Activated CD8-positive, alpha-beta memory T cell treated with anti-CD3 and anti-CD28 coated beads, Interleukin-2, amount 50 U/mL, for 24 hours (primary cell): Measurements from ENCODE around the gene CNIH2.
"Not testable (repeated sequence)": the region's sequence is repeated elsewhere in the genome, so short reads cannot be mapped to it uniquely, and the experiment has no call there.

Source experiments
- DNase-seq: peaks from one replicate; pipeline ENCODE4 v3.0.0-alpha.2; 2020; ENCODE audit errors: extremely low read depth

CNIH2 gene

GRCh38 chr11:66277471-66278362 lies at the start of gene CNIH2:
TSS of gene CNIH2 (plus strand) at chr11:66278175. CDS start at chr11:66278457, 282 bp downstream.
- no peak for DNase-seq

- no peak for DNase-seq
These were observed 49.5 kb upstream of the CNIH2 start for GRCh38 chr11:66228521-66228920.

GRCh38 chr11:66230156-66230555 lies 47.8 kb upstream of the CNIH2 start:
- DNase-seq = no peak

- no peak for DNase-seq
These were observed 47.0 kb upstream of the CNIH2 start for GRCh38 chr11:66230978-66231377.

GRCh38 chr11:66231561-66231960 lies 46.4 kb upstream of the CNIH2 start:
- no peak for DNase-seq

GRCh38 chr11:66232769-66233168 lies 45.2 kb upstream of the CNIH2 start:
- DNase-seq = no peak

GRCh38 chr11:66233301-66233700 lies 44.7 kb upstream of the CNIH2 start:
- no peak for DNase-seq

- DNase-seq = no peak
These were observed 42.8 kb upstream of the CNIH2 start for GRCh38 chr11:66235141-66235540.

- DNase-seq = no peak
These were observed 40.1 kb upstream of the CNIH2 start for GRCh38 chr11:66237867-66238266.

GRCh38 chr11:66238786-66239413 lies 39.1 kb upstream of the CNIH2 start:
- DNase-seq = no peak

- DNase-seq = no peak
These were observed 38.5 kb upstream of the CNIH2 start for GRCh38 chr11:66239511-66239910.

GRCh38 chr11:66239998-66240780 lies 37.8 kb upstream of the CNIH2 start:
- DNase-seq = no peak

GRCh38 chr11:66240781-66241136 lies 37.2 kb upstream of the CNIH2 start:
- DNase-seq = no peak

- no peak for DNase-seq
These were observed 35.7 kb upstream of the CNIH2 start for GRCh38 chr11:66242095-66242765.

GRCh38 chr11:66243782-66244535 lies 34.0 kb upstream of the CNIH2 start:
- DNase-seq = no peak

GRCh38 chr11:66247295-66247694 lies 30.7 kb upstream of the CNIH2 start:
- DNase-seq = no peak

GRCh38 chr11:66247801-66248200 lies 30.2 kb upstream of the CNIH2 start:
- no peak for DNase-seq

- no peak for DNase-seq
These were observed 29.1 kb upstream of the CNIH2 start for GRCh38 chr11:66248903-66249302.

GRCh38 chr11:66251809-66252208 lies 26.2 kb upstream of the CNIH2 start:
- no peak for DNase-seq

GRCh38 chr11:66253081-66253480 lies 24.9 kb upstream of the CNIH2 start:
- not testable (repeated sequence) for DNase-seq

GRCh38 chr11:66258473-66258893 lies 19.5 kb upstream of the CNIH2 start:
- DNase-seq = no peak
